Uterus (tissue), 4 donors: ENCODE results near the gene ELK3. TPM values are rescaled to one million over a fixed set of nuclear protein-coding genes. Genes with fewer than 3 reads are reported as not detected.
A peak's percentile ranks its signal among the peaks of the same experiment; 100 is the strongest.

ENCODE experiments used
- DNase-seq, 2 donors: peaks; one replicate each; pipeline ENCODE4 v3.0.0-alpha.2; 2019 to 2020
- H3K27ac ChIP-seq, 2 donors: fragments of 200-600 bp; sonication (generic); 1 replicate in 1 of 2; 2 replicates in 1 of 2; pipeline ENCODE4 v1.5.1; 2016 to 2018
- H3K27me3 ChIP-seq, 2 donors: fragments of 200-600 bp; sonication (generic); one replicate each; pipeline ENCODE4 v1.5.1; 2018 to 2019; ENCODE audit warnings: control low read depth in 1 of 2
- H3K36me3 ChIP-seq, 2 donors: fragments of 200-600 bp; sonication (generic); one replicate each; pipeline ENCODE4 v1.5.1; 2019; ENCODE audit warnings: control low read depth in 1 of 2
- H3K4me1 ChIP-seq, 2 donors: fragments of 200-600 bp; sonication (generic); one replicate each; pipeline ENCODE4 v1.5.1; 2018 to 2019; ENCODE audit warnings: control low read depth in 1 of 2
- H3K4me3 ChIP-seq, 2 donors: fragments of 200-600 bp; sonication (generic); 1 replicate in 1 of 2; 2 replicates in 1 of 2; pipeline ENCODE4 v1.5.1; 2018 to 2019; ENCODE audit warnings: mild to moderate bottlenecking in 1 of 2
- H3K9me3 ChIP-seq, 2 donors: fragments of 200-600 bp; sonication (generic); one replicate each; pipeline ENCODE4 v1.5.1; 2019; ENCODE audit warnings: control low read depth in 1 of 2
- POLR2A ChIP-seq, 2 donors: fragments of 450-650 bp; IDR thresholded peaks; one replicate each; pipeline ENCODE4 v1.6.1; 2016; ENCODE audit warnings: antibody characterized with exemption in 2 of 2, mild to moderate bottlenecking in 1 of 2, moderate library complexity in 1 of 2
- intact Hi-C: fragments of 100-400 bp; cut with DNase I; formaldehyde crosslinking; loops from one replicate; pipeline ENCODE4 v1.15.1; 2023; ENCODE audit warnings: low total_unique reads
- total RNA-seq, 4 donors: library from RNA; depleted of rRNA in 3 of 4; stranded (reverse); fragments of >200 nt in 3 of 4; gene quantifications; one replicate each; pipeline versions ENCODE4 v1.1.0 to v1.2.4, GENCODE V29; 2014 to 2023
- TF ChIP-seq, protein P1 (sequence below), 4 experiments: fragments of 200-600 bp in 2 of 4; fragments of 450-650 bp in 2 of 4; sonication (generic) in 2 of 4; IDR thresholded peaks; one replicate each; pipeline ENCODE4 v1.5.1; 2016 to 2019; ENCODE audit warnings: antibody characterized with exemption in 4 of 4, mild to moderate bottlenecking in 2 of 4, moderate library complexity in 1 of 4
- donor health status: DM: yes; HTN: yes; CAD: no.

ELK3 gene
- total RNA-seq, 4 donors from 2014 or later: 36.8 to 81.1 (median 44.9) TPM

DNA sequence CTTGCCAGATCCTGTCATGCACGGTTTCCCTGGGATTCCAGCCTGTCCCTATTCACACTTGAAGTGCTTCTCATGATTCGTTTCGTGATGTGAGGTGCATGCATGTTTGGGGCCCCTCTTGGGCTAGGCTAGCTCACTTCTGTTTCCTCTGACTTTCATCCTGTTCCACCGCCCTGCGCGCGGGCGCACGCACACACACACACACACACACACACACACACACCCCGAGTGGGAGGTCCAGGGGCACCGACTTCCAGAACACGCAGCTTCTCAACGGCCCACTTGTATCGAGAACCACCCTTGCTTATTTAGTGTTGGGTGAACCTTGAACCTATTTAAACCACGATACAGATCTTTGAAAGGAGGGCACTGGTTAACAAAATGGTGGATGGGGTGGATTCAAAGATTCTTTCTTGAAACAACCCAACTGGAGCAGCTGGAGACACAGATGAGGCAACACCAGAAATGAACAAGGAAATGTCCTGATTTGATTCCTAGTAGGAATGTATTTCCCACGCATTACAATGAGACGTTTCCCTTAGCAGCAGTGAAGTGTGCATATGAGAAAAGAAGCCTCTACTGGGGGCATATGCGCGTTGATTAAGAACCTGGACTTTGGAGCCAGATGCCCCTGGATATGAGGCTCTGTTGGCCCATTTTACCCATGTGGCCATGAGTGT is 16.3 kb downstream of the ELK3 start:
- no peak for TF ChIP-seq POLR2A (IDR thresholded peaks at IDR 0.05)
- TF ChIP-seq, protein P1, sequence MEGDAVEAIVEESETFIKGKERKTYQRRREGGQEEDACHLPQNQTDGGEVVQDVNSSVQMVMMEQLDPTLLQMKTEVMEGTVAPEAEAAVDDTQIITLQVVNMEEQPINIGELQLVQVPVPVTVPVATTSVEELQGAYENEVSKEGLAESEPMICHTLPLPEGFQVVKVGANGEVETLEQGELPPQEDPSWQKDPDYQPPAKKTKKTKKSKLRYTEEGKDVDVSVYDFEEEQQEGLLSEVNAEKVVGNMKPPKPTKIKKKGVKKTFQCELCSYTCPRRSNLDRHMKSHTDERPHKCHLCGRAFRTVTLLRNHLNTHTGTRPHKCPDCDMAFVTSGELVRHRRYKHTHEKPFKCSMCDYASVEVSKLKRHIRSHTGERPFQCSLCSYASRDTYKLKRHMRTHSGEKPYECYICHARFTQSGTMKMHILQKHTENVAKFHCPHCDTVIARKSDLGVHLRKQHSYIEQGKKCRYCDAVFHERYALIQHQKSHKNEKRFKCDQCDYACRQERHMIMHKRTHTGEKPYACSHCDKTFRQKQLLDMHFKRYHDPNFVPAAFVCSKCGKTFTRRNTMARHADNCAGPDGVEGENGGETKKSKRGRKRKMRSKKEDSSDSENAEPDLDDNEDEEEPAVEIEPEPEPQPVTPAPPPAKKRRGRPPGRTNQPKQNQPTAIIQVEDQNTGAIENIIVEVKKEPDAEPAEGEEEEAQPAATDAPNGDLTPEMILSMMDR (IDR thresholded peaks at IDR 0.05): no peak
- Histone ChIP-seq H3K27me3 (no peaks in the 10 kb centered on the region), H3K36me3 (no peaks in the 10 kb centered on the region), H3K4me3 (no peak overlapping the region), H3K4me1 (no peaks in the 10 kb centered on the region), H3K9me3 (no peaks in the 10 kb centered on the region), H3K27ac (peak overlapping the region; percentile 59 to 72)
- intact Hi-C loops: loop anchor here (10.0 kb wide), 1 partner anchor 146 kb away; no protein-coding TSS in a partner anchor
- DNase-seq: no peak

DNA sequence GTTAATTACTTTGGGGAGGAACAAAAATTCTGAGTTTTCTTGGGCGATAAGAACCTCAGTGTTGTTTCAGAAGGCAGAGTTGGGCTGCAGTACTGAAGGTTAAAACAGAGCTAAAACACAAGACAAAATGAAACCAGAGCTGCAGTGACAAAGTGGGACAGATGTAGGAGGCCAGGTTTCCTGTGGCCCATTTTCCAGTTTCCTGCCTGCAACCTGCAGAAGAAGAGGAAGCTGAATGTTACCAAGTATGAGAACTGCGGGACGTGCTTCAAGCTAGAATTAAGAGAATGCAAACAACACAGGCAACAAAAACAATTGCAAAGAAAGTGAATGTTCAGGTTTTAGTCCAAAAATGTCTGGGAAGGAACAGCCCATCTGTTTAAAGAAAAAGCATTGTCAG is 17.8 kb downstream of the ELK3 start:
- intact Hi-C loops: loop anchor here (10.0 kb wide), 1 partner anchor 147 kb away; no protein-coding TSS in a partner anchor
- TF ChIP-seq POLR2A (IDR thresholded peaks at IDR 0.05): no peak
- TF ChIP-seq, protein P1 (IDR thresholded peaks at IDR 0.05): no peak
- Histone ChIP-seq H3K27me3 (no peaks in the 10 kb centered on the region), H3K4me3 (no peak overlapping the region), H3K36me3 (no peaks in the 10 kb centered on the region), H3K27ac (peak overlapping the region; percentile 59 to 72), H3K4me1 (no peaks in the 10 kb centered on the region), H3K9me3 (no peaks in the 10 kb centered on the region)
- DNase-seq: peak in 1 of 2 donors; percentile 18

DNA sequence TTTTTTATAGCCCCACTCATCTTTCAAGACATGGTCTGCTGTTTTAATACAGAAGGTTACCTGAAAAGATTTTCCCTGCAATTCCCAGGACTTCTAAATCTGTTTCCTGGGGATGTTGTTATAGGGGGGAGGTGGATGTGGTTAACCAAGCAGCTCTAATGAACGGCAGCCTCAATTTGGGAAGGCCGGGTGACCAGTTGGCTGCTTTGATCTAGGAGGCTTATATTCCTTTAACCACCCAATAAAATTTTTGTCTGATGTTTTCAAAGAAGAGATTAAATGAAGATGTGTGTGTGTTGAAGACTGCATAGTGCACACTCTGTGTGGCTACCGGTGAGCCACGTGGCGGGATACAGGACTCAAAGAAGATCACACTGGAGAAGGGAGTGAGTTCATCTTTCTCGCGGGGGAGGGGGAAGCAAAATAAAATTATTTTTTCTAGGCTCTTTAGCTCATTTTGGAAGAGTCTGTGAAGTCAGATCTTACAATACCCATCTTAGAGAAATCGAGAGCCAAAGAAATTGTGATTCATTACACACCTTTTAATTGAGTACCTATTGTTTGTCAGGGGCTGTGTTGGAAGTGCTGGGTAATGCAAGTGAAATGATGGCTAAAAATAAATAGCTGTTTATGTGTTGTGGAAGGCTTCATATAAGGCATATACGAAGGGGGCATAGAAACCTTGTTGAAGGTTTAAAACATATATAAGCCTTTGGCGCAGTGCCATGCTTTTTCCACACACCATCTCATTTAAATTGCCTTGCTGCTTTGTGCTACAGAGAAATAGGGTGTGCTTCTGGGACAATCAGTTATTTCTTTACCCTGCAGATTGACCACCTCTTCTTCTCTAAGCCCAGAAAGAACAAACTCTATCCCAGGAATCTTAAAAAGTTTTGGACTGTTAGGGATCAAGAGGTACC is 18.5 kb downstream of the ELK3 start:
- peak in 1 of 2 donors; percentile 14 for DNase-seq
- Histone ChIP-seq H3K27me3 (no peaks in the 10 kb centered on the region), H3K27ac (peak overlapping the region; percentile 59 to 72), H3K9me3 (no peaks in the 10 kb centered on the region), H3K4me3 (no peak overlapping the region), H3K36me3 (no peaks in the 10 kb centered on the region), H3K4me1 (no peaks in the 10 kb centered on the region)
- intact Hi-C loops: loop anchor here (10.0 kb wide), 1 partner anchor 148 kb away; no protein-coding TSS in a partner anchor
- TF ChIP-seq POLR2A (IDR thresholded peaks at IDR 0.05): no peak
- TF ChIP-seq, protein P1 (IDR thresholded peaks at IDR 0.05): no peak

DNA sequence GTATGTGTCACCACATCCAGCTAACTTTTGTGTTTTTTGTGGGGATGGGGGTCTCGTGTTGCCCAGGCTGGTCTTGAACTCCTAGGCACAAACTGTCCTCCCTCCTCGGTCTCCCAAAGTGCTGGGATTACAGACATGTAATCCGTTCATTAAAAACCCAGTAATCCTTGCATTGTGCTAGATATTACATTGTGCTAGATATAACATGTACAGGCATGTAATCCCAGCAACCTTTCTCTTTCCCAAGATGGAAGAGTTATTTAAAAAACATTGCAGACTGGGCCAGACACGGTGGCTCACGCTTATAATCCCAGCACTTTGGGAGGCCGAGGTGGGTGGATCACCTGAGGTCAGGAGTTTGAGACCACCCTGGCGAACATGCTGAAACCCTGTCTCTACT is 19.7 kb downstream of the ELK3 start:
- H3K4me1 ChIP-seq: no peaks in the 10 kb centered on the region

More for the DNA sequence above, 19.7 kb downstream of the ELK3 start:
- TF ChIP-seq POLR2A (IDR thresholded peaks at IDR 0.05): no peak
- TF ChIP-seq, protein P1 (IDR thresholded peaks at IDR 0.05): no peak
- H3K27ac ChIP-seq: peak overlapping the region; percentile 59 to 72
- H3K36me3 ChIP-seq: no peaks in the 10 kb centered on the region
- intact Hi-C loops: loop anchor here (10.0 kb wide), 1 partner anchor 149 kb away; no protein-coding TSS in a partner anchor
- no peaks in the 10 kb centered on the region for H3K27me3 ChIP-seq
- no peaks in the 10 kb centered on the region for H3K9me3 ChIP-seq
- DNase-seq: no peak
- no peak overlapping the region for H3K4me3 ChIP-seq
